ENCODE data around the gene OR2L3.
"Not testable (repeated sequence)": the region's sequence is repeated elsewhere in the genome, so short reads cannot be mapped to it uniquely, and the experiment has no call there.

The OR2L3 gene, protein sequence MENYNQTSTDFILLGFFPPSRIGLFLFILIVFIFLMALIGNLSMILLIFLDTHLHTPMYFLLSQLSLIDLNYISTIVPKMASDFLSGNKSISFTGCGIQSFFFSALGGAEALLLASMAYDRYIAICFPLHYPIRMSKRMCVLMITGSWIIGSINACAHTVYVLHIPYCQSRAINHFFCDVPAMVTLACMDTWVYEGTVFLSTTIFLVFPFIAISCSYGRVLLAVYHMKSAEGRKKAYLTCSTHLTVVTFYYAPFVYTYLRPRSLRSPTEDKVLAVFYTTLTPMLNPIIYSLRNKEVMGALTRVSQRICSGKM

GRCh38 chr1:248046536-248046935, at the start of gene OR2L3:
OR2L3 (plus strand) TSS chr1:248046836; CDS start chr1:248060682, 13,846 bp downstream.
- no peak for DNase-seq (ENCODE audit: low read depth in 2 of 2)

DNA sequence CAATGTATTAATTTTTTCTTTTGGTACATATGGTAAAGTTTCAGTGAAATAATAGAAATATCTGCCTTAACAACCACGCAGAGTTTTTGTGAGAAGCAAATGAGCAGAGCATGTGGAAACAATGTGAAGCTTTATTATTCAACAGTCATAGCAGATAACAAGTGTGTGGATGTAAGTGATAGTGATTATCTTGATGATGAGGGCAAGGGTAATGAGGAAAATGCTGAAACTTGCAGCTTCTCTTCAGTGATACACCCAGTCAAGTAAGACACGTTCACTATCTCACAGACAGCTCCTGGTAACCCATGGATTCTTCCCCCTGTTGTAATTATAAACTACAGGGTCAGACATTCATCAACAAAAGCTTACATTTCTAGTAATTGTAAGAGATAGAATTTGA, 47.8 kb upstream of the OR2L3 start:
- DNase-seq (ENCODE audit: low read depth in 2 of 2) = no peak

DNA sequence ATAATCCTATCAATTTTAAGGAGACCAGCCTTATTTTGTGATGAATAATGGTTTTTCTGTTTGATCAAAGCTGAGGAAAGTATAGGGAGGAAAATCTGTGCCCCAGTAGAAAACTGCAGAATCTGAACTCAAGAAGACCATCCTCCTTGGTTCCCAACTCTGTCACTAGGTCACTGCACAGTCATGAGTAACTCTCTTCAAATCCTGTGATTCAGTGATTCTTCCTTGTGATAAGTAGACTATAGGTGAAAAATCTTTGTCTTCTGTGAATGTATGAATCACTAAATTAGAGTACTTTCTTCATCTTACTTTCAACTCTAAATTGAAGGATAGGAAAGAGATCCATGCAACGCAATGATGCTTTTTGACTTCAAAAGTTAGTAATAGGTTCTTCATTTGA, 46.5 kb upstream of the OR2L3 start:
- no peak for DNase-seq (ENCODE audit: low read depth in 2 of 2)

- no peak for DNase-seq (ENCODE audit: low read depth in 2 of 2)
Observed at GRCh38 chr1:248007778-248008177, 38.9 kb upstream of the OR2L3 start.

DNA sequence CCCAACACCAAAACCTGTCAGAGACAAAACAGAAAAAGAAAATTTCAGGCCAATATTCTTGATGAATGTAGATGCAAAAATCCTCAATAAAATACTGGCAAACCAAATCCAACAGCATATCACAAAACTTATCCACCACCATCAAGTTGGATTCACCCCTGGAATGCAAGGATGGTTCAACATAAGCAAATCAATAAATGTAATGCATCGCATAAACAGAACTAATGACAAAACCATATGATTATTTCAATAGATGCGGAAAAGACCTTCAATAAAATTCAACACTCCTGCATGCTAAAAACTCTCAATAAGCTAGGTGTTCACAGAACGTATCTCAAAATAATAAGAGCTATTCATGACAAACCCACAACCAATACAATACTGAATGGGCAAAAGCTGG, 37.0 kb upstream of the OR2L3 start:
- DNase-seq (ENCODE audit: low read depth in 2 of 2) = no peak

GRCh38 chr1:248013229-248013710, 33.4 kb upstream of the OR2L3 start, which contains the start of gene OR2L5:
OR2L5 (plus strand) TSS chr1:248013660; CDS start chr1:248021948, 8,288 bp downstream.
- no peak for DNase-seq (ENCODE audit: low read depth in 2 of 2)

- no peak for DNase-seq (ENCODE audit: low read depth in 2 of 2)
Observed at GRCh38 chr1:248015803-248016202, 30.8 kb upstream of the OR2L3 start.

GRCh38 chr1:248029770-248030169, 16.9 kb upstream of the OR2L3 start, which contains the start of gene OR2L2:
OR2L2 (plus strand) TSS chr1:248030070; CDS start chr1:248038268, 8,198 bp downstream.
- no peak for DNase-seq (ENCODE audit: low read depth in 2 of 2)

DNA sequence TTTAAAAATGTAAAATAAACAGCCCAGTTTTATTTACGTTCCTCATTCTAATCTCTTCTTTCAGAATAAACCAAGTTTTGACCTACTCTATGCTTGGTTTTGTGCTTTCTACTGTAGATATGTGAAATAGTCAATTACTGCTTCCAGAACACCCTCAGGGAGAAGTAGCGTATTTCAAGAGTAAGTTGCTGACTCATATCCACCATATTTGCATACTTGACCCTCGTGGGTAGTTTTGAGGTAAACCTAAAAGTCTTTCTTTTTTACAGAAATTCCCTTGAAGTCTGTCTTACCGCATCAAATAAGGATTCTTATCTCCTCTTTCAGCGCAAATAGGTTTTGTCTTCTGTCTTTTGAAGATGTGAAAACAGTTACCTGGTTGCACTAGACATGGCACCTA, 1.4 kb upstream of the OR2L3 start:
- no peak for DNase-seq (ENCODE audit: low read depth in 2 of 2)

DNA sequence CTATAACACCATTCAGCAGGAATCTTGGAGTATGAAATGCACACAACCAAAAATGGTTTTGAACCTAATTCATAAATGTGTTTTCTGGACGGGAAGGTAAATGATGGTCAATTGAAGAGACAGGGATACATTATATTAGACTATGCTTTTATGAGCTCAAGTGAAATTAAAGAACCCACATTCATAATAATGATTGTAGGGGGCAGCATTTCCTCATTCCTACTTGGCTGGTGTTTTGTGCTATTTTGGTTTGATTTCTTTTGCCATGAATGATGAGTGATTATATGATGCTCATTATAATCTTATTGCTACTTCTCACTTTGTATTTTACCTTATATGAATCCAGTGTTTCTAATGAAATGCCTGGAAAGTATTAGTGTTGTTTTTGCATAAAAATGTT, 372 bp downstream of the OR2L3 start:
- no peak for DNase-seq (ENCODE audit: low read depth in 2 of 2)

GRCh38 chr1:248054671-248055070, 8.0 kb downstream of the OR2L3 start:
- no peak for DNase-seq (ENCODE audit: low read depth in 2 of 2)

- no peak for DNase-seq (ENCODE audit: low read depth in 2 of 2)
Observed at GRCh38 chr1:248055261-248055660, 8.6 kb downstream of the OR2L3 start.

- DNase-seq (ENCODE audit: low read depth in 2 of 2) = no peak
Observed at GRCh38 chr1:248065071-248065470, 18.4 kb downstream of the OR2L3 start.

DNA sequence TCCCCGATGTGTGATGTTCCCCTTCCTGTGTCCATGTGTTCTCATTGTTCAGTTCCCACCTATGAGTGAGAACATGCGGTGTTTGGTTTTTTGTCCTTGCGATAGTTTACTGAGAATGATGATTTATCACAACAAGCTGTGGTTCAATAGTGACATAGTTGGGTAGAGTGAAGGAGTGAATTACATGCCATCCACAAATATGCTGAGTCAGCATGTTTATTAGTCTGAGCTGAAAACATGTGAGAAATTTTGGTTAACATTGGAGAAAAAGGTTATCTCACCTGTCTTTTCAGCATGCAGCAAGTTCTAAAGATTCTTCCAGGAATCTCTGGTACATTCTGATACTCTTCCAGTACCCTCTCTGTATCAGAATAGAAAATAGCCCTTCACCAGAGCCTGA, 19.0 kb downstream of the OR2L3 start:
- DNase-seq (ENCODE audit: low read depth in 2 of 2) = no peak

- not testable (repeated sequence) for DNase-seq (ENCODE audit: low read depth in 2 of 2)
Observed at GRCh38 chr1:248083864-248084263, 37.2 kb downstream of the OR2L3 start.

GRCh38 chr1:248094884-248095283, 48.2 kb downstream of the OR2L3 start, which contains the start of gene OR2L13:
OR2L13 (plus strand) TSS chr1:248095184; CDS start chr1:248099376, 4,192 bp downstream.
- DNase-seq (ENCODE audit: low read depth in 2 of 2) = no peak

- no peak for DNase-seq (ENCODE audit: low read depth in 2 of 2)
Observed at GRCh38 chr1:248098529-248098928, 51.9 kb downstream of the OR2L3 start.

- no peak for DNase-seq (ENCODE audit: low read depth in 2 of 2)
Observed at GRCh38 chr1:248102847-248103246, 56.2 kb downstream of the OR2L3 start.

DNA sequence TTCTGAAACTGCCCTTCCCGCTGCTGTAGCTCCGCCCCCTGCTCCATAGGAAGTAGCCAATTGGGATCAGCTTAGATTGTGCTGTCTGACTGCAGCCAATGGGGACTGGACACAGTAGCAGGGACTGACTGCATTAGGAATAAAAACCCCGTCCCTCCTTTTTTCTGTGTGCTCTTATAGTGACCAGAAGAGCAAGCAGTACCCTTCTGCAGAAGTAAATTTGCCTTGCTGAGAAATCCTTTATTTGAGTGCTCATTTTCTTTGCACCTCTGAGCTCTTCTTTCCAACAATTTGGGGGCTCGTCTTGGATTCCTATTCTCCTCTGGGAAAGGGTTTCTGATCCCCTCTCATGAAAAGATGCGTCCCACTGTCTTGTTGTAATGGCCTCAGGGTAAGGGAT, 64.5 kb downstream of the OR2L3 start:
- DNase-seq (ENCODE audit: low read depth in 2 of 2) = no peak

All from stimulated activated CD8-positive, alpha-beta memory T cell treated with anti-CD3 and anti-CD28 coated beads, Interleukin-7, amount 100 ng/mL, for 1 hour (primary cell).